Psoas muscle (tissue), 8 donors: ENCODE results near the gene NUF2. TPM values are rescaled to one million over a fixed set of nuclear protein-coding genes. Genes with fewer than 3 reads are reported as not detected.

ENCODE experiments used
- ATAC-seq, 4 donors: fragments of 200-7000 bp; cut with Tn5 transposase; one replicate each; pipeline ENCODE4 v1.9.1; 2020; ENCODE audit warnings: moderate library complexity in 3 of 4, mild to moderate bottlenecking in 2 of 4
- DNase-seq, 2 donors: peaks; one replicate each; pipeline ENCODE4 v3.0.0-alpha.2; 2020
- H3K27ac ChIP-seq: fragments of 200-600 bp; one replicate; pipeline ENCODE4 v1.8.0; 2022
- H3K27me3 ChIP-seq, 3 donors: fragments of 200-600 bp in 1 of 3; one replicate each; pipeline versions ENCODE4 v1.6.1 to v1.8.0; 2013 to 2022; ENCODE audit warnings: low read length in 2 of 3, mild to moderate bottlenecking in 2 of 3, moderate library complexity in 1 of 3; ENCODE audit not compliant: insufficient read depth in 3 of 3
- H3K36me3 ChIP-seq, 2 donors: fragments of 200-600 bp in 1 of 2; one replicate each; pipeline versions ENCODE4 v1.6.1 to v1.8.0; 2013 to 2022; ENCODE audit warnings: low read depth in 1 of 2, mild to moderate bottlenecking in 1 of 2, moderate library complexity in 1 of 2; ENCODE audit not compliant: insufficient read depth in 1 of 2
- H3K4me1 ChIP-seq: fragments of 200-600 bp; one replicate; pipeline ENCODE4 v1.8.0; 2022
- H3K4me3 ChIP-seq: fragments of 200-600 bp; one replicate; pipeline ENCODE4 v1.8.0; 2022; ENCODE audit warnings: mild to moderate bottlenecking
- H3K9me3 ChIP-seq: fragments of 200-600 bp; one replicate; pipeline ENCODE4 v1.8.0; 2022
- CTCF ChIP-seq: fragments of 200-600 bp; IDR thresholded peaks from one replicate; pipeline ENCODE4 v1.8.0; 2022; ENCODE audit warnings: antibody characterized with exemption
- WGBS, 3 donors: extraction: QIAGEN DNeasy Blood & Tissue Kit; methylation state at CpG; one replicate each; pipeline versions ENCODE4 v1.1.6 to v1.1.7; 2013; 5-methylcytosine and 5-hydroxymethylcytosine counted together
- intact Hi-C, 2 donors: fragments of 100-400 bp; cut with DNase I; formaldehyde crosslinking; loops; one replicate each; pipeline versions ENCODE4 v1.11.0 to v1.14.2; 2022
- polyA plus RNA-seq, 3 donors: library from polyadenylated mRNA; stranded (reverse); fragments of 200-250 nt; gene quantifications; one replicate each; pipeline ENCODE4 v1.2.3, GENCODE V29; 2013
- total RNA-seq, 4 donors: library from RNA; stranded (reverse); fragmentation: NEBNext Ultra II Directional in 2 of 4; extraction: Animal tissue kit (Norgen Biotek cat#: 25700) in 2 of 4; gene quantifications; one replicate each; pipeline versions ENCODE4 v1.2.1 to v1.2.4, GENCODE V29; 2021 to 2023
- donor health status: healthy with polysubstance abuse.
- donor health status: DM: no; HTN: no; CAD: no; lungs with moderate emphysema.
- donor health status: Bipolar disorder and iron deficiency.
- donor health status: healthy.
- donor health status: DM: yes; HTN: yes; CAD: no.
- donor health status: DM: no; HTN: no; CAD: no.
- donor health status: DM: no; HTN: no; CAD: no.
- donor health status: DM: yes; HTN: yes; CAD: no.

NUF2 gene
- total and polyA plus RNA-seq, 7 donors = 0.15 to 0.48 (median 0.27) TPM; not detected in 1

GRCh38 chr1:163399976-163400601 lies 78.3 kb downstream of the NUF2 start:
- intact Hi-C loops = loop anchor here in 1 of 2 donors (10.0 kb wide), 1 partner anchor 1855 kb away; no protein-coding TSS in a partner anchor
- 43 to 49% (median 46%) methylated on average over 9 of the region's 9 CpGs for WGBS, 3 donors
- H3K9me3 ChIP-seq = no peaks in the 10 kb centered on the region
- DNase-seq = no peak
- H3K36me3 ChIP-seq = no peaks in the 10 kb centered on the region
- ATAC-seq = no peak
- no peak overlapping the region for H3K4me3 ChIP-seq
- H3K4me1 ChIP-seq = no peaks in the 10 kb centered on the region
- no peak overlapping the region for H3K27ac ChIP-seq
- no peak for TF ChIP-seq CTCF
- peaks cover 0 to 3% (median 0%) of the 10 kb centered on the region in 3 donors for H3K27me3 ChIP-seq

- H3K27me3 ChIP-seq = peaks cover 0 to 3% (median 0%) of the 10 kb centered on the region in 3 donors
- 82 to 86% (median 82%) methylated on average over 3 of the region's 3 CpGs for WGBS, 3 donors
- no peaks in the 10 kb centered on the region for H3K36me3 ChIP-seq
- no peaks in the 10 kb centered on the region for H3K9me3 ChIP-seq
- H3K27ac ChIP-seq = no peak overlapping the region
- TF ChIP-seq CTCF = no peak
- ATAC-seq (no peak), DNase-seq (no peak)
- intact Hi-C loops = loop anchor here in 1 of 2 donors (10.0 kb wide), 1 partner anchor 1854 kb away; no protein-coding TSS in a partner anchor
- no peak overlapping the region for H3K4me3 ChIP-seq
- H3K4me1 ChIP-seq = no peaks in the 10 kb centered on the region
These were observed 79.5 kb downstream of the NUF2 start for GRCh38 chr1:163401211-163401610.

Other genes starting within 250 kb of the NUF2 start
- 100 to 1,000 TPM; 109 to 313 (median 131) TPM for gene RGS5, start 119.0 kb upstream of the NUF2 start, total RNA-seq
- gene RGS5, start 119.0 kb upstream of the NUF2 start, polyA plus RNA-seq = 100 to 1,000 TPM in 1 of 3 donors, 10 to 100 TPM in 2; 31.0 to 101 (median 62.5) TPM